ES-I3 (cell line): ENCODE data around the gene LSP1.
"Not testable (repeated sequence)": the region's sequence is repeated elsewhere in the genome, so short reads cannot be mapped to it uniquely, and the experiment has no call there.

Experiments used
- H3K36me3 ChIP-seq: 2 replicates; pipeline ENCODE4 v1.6.1; 2013; ENCODE audit warnings: mild to moderate bottlenecking, low read length, control low read depth, moderate library complexity; ENCODE audit not compliant: insufficient read depth
- H3K4me1 ChIP-seq: 2 replicates; pipeline ENCODE4 v1.6.1; 2013; ENCODE audit warnings: mild to moderate bottlenecking, control low read depth, low read length; ENCODE audit not compliant: insufficient read depth
- H3K9ac ChIP-seq: 2 replicates; pipeline ENCODE4 v1.6.1; 2013; ENCODE audit warnings: low read depth, mild to moderate bottlenecking, low read length, moderate library complexity
- H3K9me3 ChIP-seq: 2 replicates; pipeline ENCODE4 v1.6.1; 2013; ENCODE audit warnings: mild to moderate bottlenecking, low read length, moderate library complexity; ENCODE audit not compliant: control insufficient read depth, insufficient read depth

The LSP1 gene

DNA sequence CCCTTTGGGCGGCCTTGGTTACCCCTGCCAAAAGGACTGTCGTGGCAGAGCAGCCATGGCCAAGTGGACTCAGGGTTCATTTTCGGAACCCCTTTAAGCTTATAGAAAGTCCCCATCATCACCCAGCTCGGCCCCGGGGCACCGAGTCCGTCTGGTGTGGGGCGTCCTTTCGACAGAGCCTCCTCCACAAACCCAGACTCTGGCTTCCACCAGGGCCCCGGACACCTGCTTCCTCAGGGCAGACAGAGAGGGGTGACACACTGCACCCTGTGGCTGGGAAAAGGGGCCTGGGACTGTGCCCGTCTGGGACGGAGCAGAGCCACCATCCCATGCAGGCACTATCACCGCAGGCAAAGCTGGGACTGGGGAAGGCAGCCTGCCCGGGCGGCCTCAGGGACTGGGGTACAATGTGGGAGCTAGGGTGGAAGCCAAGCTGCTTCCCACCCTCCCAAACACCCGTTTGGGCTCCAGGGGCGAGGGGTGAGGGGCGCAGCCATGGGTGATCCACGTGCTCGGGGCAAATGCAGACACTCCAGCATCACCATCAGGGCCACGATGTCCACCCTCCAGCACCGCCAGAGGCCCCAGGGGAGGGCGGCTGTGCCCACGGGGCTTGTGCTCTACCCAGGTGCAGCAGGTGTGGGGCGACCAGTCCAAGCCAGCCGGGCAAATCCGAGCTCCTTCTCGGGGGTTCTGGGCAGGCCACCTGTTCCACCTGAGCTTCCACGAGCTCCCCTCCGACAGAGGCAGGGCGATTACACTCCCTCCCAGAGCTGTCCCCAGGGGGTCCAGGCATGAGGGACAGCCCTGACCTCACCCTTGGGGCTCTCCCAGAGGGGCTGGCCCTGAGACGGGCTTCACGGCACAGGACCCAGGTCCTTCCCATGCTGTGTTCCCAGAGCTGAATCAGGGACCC lies 82.5 kb downstream of the LSP1 start:
- H3K9me3 ChIP-seq: no peaks in the 10 kb centered on the region
- H3K4me1 ChIP-seq: no peaks in the 10 kb centered on the region
- H3K36me3 ChIP-seq: no peaks in the 10 kb centered on the region
- no peak overlapping the region for H3K9ac ChIP-seq

DNA sequence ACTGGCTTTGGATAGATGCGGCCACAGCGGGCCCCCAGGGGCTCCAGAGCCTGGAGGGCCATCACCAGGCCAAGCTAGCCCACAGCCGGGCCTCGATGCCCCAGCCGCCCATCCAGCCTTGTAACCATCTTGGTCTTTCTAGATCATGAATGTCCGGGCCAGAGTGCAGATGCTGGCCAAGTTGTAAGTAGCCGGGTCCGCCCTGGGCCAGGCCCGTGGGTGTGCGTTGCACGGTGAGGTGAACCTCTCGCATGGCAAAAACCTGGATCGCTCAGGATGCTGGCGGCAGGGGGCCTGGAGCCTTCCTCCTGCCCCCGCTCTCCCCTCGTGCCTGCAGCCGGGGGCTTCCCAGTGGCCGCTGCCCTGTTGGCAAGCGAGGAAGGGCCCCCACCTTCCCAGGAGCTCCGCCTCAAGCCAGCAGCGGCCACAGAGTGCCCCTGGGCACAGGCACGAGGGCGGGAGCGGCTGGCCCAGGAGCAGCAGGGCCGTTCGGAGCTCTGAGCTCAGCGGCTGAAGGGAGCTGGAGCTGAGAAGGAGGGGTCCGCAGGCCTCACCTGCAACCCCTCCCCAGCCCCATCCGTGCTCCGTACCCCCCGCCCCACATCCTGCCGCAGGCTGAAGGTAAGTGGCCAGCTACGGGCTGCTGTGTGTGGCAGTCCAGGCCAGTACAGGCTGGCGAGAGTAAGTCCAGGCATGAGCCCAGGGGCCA lies 83.3 kb downstream of the LSP1 start:
- Histone ChIP-seq H3K9ac (no peak overlapping the region), H3K9me3 (no peaks in the 10 kb centered on the region), H3K36me3 (no peaks in the 10 kb centered on the region), H3K4me1 (no peaks in the 10 kb centered on the region)

DNA sequence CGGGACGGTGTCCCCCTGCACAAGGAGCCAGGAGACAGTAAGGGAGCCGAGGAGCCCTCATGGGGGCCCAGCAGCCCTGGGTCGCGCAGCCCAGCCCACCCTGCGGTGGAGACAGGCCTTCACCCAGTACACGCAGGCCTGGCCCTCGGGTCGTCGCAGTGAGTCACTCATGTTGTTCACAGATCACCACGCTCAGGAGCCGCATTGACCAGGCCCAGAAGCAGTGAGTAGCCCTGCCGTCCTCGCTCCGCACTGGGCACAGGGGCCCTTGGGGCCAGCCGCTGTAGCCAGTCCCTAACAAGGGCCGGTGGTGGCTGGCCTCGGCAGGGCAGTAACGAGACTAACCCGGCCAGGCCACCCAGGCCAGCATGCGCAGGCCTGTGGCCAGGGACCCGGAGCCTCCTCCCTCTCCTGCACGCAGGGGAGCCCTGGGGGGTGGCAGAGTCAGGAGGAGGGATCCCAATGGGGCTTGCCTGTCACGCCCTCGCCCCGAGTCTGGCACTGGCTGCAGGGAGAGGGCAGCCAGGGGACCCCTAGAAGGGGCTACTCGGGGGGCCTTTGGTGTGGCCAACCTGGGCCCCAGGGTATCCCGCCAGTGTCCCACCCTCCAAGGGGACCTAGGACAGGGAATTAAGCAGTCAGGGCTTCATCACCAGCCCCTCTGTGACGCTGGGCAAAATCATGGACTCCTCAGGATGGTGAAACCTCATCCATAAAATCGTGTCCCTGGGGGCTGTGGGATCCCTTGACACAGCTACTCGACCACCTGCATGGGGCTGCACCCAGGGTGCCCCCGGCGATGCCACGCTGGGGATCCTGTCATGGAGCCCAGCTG lies 84.1 kb downstream of the LSP1 start:
- Histone ChIP-seq H3K9ac (no peak overlapping the region), H3K36me3 (no peaks in the 10 kb centered on the region), H3K4me1 (no peaks in the 10 kb centered on the region), H3K9me3 (no peaks in the 10 kb centered on the region)

DNA sequence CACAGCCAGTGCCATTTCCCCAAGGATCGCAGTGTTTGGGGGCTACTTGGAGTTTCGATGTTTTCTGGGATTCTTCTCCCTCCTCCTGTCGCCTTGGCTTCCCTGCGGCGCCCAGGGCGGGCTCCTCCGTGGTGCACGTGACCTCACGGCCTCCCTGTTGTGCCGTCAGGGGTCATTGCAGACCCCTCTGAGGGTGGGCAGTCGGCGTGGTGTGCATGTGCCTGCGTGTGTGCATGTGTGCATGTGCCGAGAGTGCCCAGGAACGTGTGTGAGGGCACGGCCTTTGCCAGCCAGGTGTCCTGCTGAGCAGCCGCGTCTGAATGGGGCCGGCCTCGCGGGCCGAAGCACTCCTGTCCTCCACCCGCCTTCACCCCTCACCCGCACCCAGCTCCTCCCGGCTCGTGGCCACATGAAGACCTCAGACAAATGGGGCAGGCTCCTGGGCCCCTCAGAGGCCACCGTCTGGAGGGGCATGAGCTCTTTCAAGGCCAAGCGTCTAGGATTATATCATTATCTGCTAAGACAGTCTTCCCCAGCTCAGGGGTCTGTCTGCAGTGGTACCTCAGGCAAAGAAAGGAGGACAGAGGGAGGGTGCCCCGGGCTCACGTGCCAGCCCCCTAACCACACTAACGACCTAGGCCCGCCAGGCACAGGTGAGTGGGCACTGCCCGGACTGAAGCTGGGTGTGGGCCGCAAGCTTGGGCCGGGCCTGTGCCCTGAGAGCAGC lies 84.9 kb downstream of the LSP1 start:
- Histone ChIP-seq H3K36me3 (no peaks in the 10 kb centered on the region), H3K4me1 (no peaks in the 10 kb centered on the region), H3K9ac (no peak overlapping the region), H3K9me3 (no peaks in the 10 kb centered on the region)

DNA sequence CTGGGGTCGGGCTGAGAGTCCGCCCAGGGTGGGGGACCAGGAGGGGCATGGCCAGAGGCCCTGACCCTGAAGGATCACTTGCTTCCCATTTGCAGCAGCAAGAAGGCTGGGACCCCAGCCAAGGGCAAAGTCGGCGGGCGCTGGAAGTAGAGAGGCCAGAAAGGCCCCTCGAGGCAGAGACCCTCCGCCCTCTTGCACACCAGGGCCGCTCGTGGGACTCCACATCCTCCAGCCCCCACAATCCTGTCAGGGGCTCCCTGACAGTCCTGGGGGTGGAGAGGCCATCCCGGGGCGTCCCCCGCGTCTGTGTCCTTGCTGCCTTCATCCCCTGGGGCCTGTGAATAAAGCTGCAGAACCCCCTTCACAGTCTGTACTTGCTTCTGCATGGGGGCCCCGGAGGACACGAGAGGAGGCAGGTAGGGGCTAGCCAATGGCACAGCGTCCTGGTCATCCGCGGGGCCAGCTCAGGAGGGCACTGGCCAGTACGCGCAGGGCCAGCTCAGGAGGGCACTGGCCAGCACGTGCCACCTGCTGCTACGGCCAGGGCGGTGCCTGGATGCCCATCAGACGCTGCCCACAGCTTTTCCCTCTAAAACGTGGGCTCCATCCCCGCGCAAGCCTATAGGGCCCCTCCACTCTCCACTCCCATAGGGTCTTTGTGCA lies 85.6 kb downstream of the LSP1 start:
- no peaks in the 10 kb centered on the region for H3K36me3 ChIP-seq
- H3K4me1 ChIP-seq: no peaks in the 10 kb centered on the region
- H3K9me3 ChIP-seq: no peaks in the 10 kb centered on the region
- no peak overlapping the region for H3K9ac ChIP-seq

DNA sequence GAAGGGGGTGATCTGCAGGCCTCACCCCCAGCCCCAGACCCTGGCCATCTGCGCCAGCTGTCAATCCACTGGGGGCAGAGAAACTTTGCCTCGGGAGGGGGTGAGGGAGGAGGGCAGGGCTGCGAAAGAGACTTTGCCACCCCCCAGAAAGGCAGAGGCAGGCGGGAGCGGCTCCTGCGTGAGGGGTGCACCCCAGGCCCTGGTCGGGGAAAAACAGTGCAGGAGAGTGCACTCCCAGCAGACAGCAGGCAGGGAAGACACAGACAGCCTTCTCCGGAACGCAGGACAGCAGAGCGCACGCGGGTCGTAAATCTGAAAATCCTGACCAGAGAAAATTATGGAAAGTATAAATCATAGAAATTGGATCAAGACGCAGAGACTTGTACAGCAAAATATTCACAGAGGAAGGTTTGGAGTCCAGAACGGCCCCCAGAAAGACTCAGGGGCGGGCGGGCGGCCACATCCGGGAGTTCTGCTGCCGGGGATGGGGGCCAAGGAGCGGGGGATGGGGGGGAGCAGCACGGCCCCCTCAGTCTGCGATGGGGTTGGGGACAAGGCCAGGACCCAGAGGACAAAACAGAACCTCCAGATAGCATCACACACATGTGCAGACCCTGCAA lies 86.2 kb downstream of the LSP1 start:
- Histone ChIP-seq H3K36me3 (no peaks in the 10 kb centered on the region), H3K4me1 (no peaks in the 10 kb centered on the region), H3K9me3 (no peaks in the 10 kb centered on the region), H3K9ac (no peak overlapping the region)

DNA sequence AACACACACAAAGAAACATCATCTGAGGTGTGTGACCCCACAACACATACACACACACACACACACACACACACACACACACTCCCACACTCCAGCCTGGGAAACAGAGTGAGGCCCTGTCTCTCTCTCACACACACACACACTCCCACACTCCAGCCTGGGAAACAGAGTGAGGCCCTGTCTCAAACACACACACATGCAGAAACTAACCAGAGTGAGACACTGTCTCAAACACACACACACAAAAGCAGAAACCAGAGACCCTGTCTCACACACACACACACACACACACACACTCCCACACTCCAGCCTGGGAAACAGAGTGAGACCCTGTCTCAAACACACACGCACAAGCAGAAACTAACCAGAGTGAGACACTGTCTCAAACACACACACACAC lies 86.9 kb downstream of the LSP1 start:
- not testable (repeated sequence) for H3K36me3 ChIP-seq, H3K4me1 ChIP-seq, H3K9ac ChIP-seq, H3K9me3 ChIP-seq
